HCT116 (cell line): Measurements from ENCODE around the gene ADIPOR2.

Experiments used
- CBX3 ChIP-seq: IDR thresholded peaks from 2 replicates; pipeline ENCODE4 v1.6.1; 2012; ENCODE audit warnings: low read depth
- EZH2 ChIP-seq: fragments of 200-600 bp; sonication (generic); IDR thresholded peaks from 2 replicates; pipeline ENCODE4 v1.6.1; 2017; ENCODE audit warnings: antibody characterized with exemption, mixed run types
- POLR2A ChIP-seq: IDR thresholded peaks from 2 replicates; pipeline ENCODE4 v1.7.0; 2011; ENCODE audit warnings: borderline replicate concordance; ENCODE audit not compliant: insufficient read depth, insufficient read length; ENCODE audit errors: extremely low read depth
- POLR2AphosphoS5 ChIP-seq: IDR thresholded peaks from 2 replicates; pipeline ENCODE4 v1.6.1; 2011; ENCODE audit warnings: mild to moderate bottlenecking, low read depth, low read length, moderate library complexity
- RAD21 ChIP-seq: IDR thresholded peaks from 2 replicates; pipeline ENCODE4 v1.6.1; 2012; ENCODE audit warnings: low read depth, mild to moderate bottlenecking
- SRF ChIP-seq: IDR thresholded peaks from 2 replicates; pipeline ENCODE4 v1.6.1; 2012; ENCODE audit warnings: low read depth
- TCF7L2 ChIP-seq: IDR thresholded peaks from 2 replicates; pipeline ENCODE4 v1.7.0; 2011; ENCODE audit warnings: borderline replicate concordance, inconsistent platforms; ENCODE audit not compliant: insufficient read depth, insufficient read length; ENCODE audit errors: extremely low read depth
- YY1 ChIP-seq: IDR thresholded peaks from 2 replicates; pipeline ENCODE4 v1.6.1; 2011; ENCODE audit warnings: low read length, low read depth, moderate library complexity, mild to moderate bottlenecking; ENCODE audit not compliant: insufficient replicate concordance; ENCODE audit errors: extremely low read depth
- ZNF274 ChIP-seq: fragments of 200-500 bp; sonication (Bioruptor generic); IDR thresholded peaks from 2 replicates; pipeline ENCODE4 v1.6.1; 2014; ENCODE audit warnings: mild to moderate bottlenecking, low read depth, low read length, inconsistent platforms
- TF ChIP-seq, protein P1 (sequence below), 3 experiments: fragments of 200-600 bp in 1 of 3; sonication (generic) in 1 of 3; IDR thresholded peaks in 2 of 3; conservative IDR thresholded peaks in 1 of 3; 2 replicates each; pipeline ENCODE4 v1.5.1; 2012 to 2017; ENCODE audit warnings: low read depth in 2 of 3, low read length in 2 of 3, antibody characterized with exemption in 1 of 3, borderline replicate concordance in 1 of 3, control low read depth in 1 of 3, mild to moderate bottlenecking in 1 of 3, mixed read lengths in 1 of 3, mixed run types in 1 of 3, moderate library complexity in 1 of 3; ENCODE audit not compliant: insufficient read depth in 1 of 3
- TF ChIP-seq, protein P2 (sequence below): IDR thresholded peaks from 2 replicates; pipeline ENCODE4 v1.6.1; 2011; ENCODE audit warnings: mild to moderate bottlenecking, low read length, moderate library complexity; ENCODE audit not compliant: insufficient replicate concordance; ENCODE audit errors: extremely low read depth
- TF ChIP-seq, protein P3 (sequence below): IDR thresholded peaks from 2 replicates; pipeline ENCODE4 v1.6.1; 2012; ENCODE audit warnings: low read depth

DNA sequence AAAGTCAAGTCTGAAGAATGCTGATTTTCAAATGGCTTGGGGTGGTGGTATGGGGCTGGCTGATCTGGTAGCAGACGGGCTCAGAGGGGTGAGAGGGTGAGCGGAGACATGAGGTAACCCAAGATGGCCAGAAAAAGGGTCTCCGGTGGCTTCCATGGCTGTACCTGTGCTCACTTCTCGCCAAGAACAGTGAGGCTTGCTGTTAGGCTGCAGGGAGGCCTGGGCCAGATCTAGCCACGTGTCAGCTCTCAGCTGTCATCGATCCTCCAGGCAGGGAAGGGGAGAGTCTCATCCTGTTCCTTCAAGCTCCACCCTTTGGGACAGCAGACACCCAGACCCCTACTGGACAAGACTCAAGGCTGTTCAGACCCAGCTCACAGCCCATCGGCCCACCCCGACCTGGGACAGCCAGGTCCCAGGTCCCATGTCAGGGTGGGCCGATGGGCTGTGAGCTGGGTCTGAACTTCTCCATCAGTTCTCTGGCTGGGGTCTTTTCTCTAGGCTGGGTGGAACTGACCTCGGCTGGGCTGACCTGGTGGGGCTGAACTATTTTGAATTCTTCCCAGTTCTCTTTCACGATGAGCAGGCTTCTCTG lies 138.5 kb downstream of the ADIPOR2 start:
- no peak for TF ChIP-seq EZH2
- no peak for TF ChIP-seq POLR2A
- TF ChIP-seq POLR2AphosphoS5 = no peak
- TF ChIP-seq, protein P1, sequence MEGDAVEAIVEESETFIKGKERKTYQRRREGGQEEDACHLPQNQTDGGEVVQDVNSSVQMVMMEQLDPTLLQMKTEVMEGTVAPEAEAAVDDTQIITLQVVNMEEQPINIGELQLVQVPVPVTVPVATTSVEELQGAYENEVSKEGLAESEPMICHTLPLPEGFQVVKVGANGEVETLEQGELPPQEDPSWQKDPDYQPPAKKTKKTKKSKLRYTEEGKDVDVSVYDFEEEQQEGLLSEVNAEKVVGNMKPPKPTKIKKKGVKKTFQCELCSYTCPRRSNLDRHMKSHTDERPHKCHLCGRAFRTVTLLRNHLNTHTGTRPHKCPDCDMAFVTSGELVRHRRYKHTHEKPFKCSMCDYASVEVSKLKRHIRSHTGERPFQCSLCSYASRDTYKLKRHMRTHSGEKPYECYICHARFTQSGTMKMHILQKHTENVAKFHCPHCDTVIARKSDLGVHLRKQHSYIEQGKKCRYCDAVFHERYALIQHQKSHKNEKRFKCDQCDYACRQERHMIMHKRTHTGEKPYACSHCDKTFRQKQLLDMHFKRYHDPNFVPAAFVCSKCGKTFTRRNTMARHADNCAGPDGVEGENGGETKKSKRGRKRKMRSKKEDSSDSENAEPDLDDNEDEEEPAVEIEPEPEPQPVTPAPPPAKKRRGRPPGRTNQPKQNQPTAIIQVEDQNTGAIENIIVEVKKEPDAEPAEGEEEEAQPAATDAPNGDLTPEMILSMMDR (IDR thresholded peaks at IDR 0.05 in 2 of 3, conservative IDR thresholded peaks at IDR 0.05 in 1 of 3; ENCODE audit: borderline replicate concordance in 1 of 3, insufficient read depth in 1 of 3, low read depth in 2 of 3, low read length in 2 of 3) = no peak
- TF ChIP-seq, protein P2, sequence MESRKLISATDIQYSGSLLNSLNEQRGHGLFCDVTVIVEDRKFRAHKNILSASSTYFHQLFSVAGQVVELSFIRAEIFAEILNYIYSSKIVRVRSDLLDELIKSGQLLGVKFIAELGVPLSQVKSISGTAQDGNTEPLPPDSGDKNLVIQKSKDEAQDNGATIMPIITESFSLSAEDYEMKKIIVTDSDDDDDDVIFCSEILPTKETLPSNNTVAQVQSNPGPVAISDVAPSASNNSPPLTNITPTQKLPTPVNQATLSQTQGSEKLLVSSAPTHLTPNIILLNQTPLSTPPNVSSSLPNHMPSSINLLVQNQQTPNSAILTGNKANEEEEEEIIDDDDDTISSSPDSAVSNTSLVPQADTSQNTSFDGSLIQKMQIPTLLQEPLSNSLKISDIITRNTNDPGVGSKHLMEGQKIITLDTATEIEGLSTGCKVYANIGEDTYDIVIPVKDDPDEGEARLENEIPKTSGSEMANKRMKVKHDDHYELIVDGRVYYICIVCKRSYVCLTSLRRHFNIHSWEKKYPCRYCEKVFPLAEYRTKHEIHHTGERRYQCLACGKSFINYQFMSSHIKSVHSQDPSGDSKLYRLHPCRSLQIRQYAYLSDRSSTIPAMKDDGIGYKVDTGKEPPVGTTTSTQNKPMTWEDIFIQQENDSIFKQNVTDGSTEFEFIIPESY = no peak
- no peak for TF ChIP-seq SRF
- TF ChIP-seq ZNF274 = no peak
- no peak for TF ChIP-seq RAD21
- TF ChIP-seq, protein P3, sequence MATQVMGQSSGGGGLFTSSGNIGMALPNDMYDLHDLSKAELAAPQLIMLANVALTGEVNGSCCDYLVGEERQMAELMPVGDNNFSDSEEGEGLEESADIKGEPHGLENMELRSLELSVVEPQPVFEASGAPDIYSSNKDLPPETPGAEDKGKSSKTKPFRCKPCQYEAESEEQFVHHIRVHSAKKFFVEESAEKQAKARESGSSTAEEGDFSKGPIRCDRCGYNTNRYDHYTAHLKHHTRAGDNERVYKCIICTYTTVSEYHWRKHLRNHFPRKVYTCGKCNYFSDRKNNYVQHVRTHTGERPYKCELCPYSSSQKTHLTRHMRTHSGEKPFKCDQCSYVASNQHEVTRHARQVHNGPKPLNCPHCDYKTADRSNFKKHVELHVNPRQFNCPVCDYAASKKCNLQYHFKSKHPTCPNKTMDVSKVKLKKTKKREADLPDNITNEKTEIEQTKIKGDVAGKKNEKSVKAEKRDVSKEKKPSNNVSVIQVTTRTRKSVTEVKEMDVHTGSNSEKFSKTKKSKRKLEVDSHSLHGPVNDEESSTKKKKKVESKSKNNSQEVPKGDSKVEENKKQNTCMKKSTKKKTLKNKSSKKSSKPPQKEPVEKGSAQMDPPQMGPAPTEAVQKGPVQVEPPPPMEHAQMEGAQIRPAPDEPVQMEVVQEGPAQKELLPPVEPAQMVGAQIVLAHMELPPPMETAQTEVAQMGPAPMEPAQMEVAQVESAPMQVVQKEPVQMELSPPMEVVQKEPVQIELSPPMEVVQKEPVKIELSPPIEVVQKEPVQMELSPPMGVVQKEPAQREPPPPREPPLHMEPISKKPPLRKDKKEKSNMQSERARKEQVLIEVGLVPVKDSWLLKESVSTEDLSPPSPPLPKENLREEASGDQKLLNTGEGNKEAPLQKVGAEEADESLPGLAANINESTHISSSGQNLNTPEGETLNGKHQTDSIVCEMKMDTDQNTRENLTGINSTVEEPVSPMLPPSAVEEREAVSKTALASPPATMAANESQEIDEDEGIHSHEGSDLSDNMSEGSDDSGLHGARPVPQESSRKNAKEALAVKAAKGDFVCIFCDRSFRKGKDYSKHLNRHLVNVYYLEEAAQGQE = no peak
- TF ChIP-seq YY1 = no peak
- no peak for TF ChIP-seq TCF7L2
- TF ChIP-seq CBX3 = no peak
